Subcutaneous abdominal adipose tissue (tissue), 5 donors: Measurements from ENCODE around the gene UNKL.
"Not testable (repeated sequence)": the region's sequence is repeated elsewhere in the genome, so short reads cannot be mapped to it uniquely, and the experiment has no call there.

Source experiments
- H3K27ac ChIP-seq: one replicate; pipeline ENCODE4 v1.7.0; 2013; ENCODE audit warnings: low read depth, mild to moderate bottlenecking, inconsistent platforms, low read length, moderate library complexity
- H3K27me3 ChIP-seq, 5 donors: one replicate each; pipeline ENCODE4 v1.7.0; 2013; ENCODE audit warnings: low read length in 5 of 5, inconsistent platforms in 1 of 5; ENCODE audit not compliant: control insufficient read depth in 5 of 5, insufficient read depth in 4 of 5
- H3K36me3 ChIP-seq, 5 donors: one replicate each; pipeline ENCODE4 v1.7.0; 2013; ENCODE audit warnings: low read length in 5 of 5; ENCODE audit not compliant: control insufficient read depth in 5 of 5, insufficient read depth in 5 of 5
- H3K4me1 ChIP-seq, 5 donors: one replicate each; pipeline ENCODE4 v1.7.0; 2013; ENCODE audit warnings: low read length in 5 of 5, mild to moderate bottlenecking in 3 of 5, moderate library complexity in 1 of 5; ENCODE audit not compliant: control insufficient read depth in 5 of 5, insufficient read depth in 5 of 5
- H3K4me3 ChIP-seq, 5 donors: one replicate each; pipeline ENCODE4 v1.7.0; 2013; ENCODE audit warnings: low read length in 5 of 5, low read depth in 1 of 5
- H3K9ac ChIP-seq, 5 donors: one replicate each; pipeline ENCODE4 v1.7.0; 2013; ENCODE audit warnings: low read length in 5 of 5, mild to moderate bottlenecking in 4 of 5, moderate library complexity in 3 of 5
- H3K9me3 ChIP-seq, 5 donors: one replicate each; pipeline ENCODE4 v1.7.0; 2013; ENCODE audit warnings: low read length in 5 of 5; ENCODE audit not compliant: control insufficient read depth in 5 of 5
- donor health status: healthy.
- donor health status: healthy.
- donor health status: healthy.
- donor health status: healthy.
- donor health status: healthy.

Gene UNKL

GRCh38 chr16:1328961-1329360 is 85.5 kb downstream of the UNKL start:
- not testable (repeated sequence) for H3K4me3 ChIP-seq, H3K9ac ChIP-seq, H3K27ac ChIP-seq, H3K9me3 ChIP-seq
- Histone ChIP-seq H3K27me3 (peaks cover 14 to 21% (median 16%) of the 10 kb centered on the region in 5 donors), H3K36me3 (peaks cover 0 to 20% (median 18%) of the 10 kb centered on the region in 5 donors), H3K4me1 (peaks cover 1 to 39% (median 24%) of the 10 kb centered on the region in 5 donors)

- H3K4me1 ChIP-seq: peaks cover 1 to 32% (median 19%) of the 10 kb centered on the region in 5 donors
- H3K9me3 ChIP-seq, H3K27ac ChIP-seq, H3K9ac ChIP-seq, H3K4me3 ChIP-seq: not testable (repeated sequence)
- H3K36me3 ChIP-seq: peaks cover 0 to 29% (median 26%) of the 10 kb centered on the region in 5 donors
- peaks cover 13 to 18% (median 15%) of the 10 kb centered on the region in 5 donors for H3K27me3 ChIP-seq
These were observed 86.4 kb downstream of the UNKL start for GRCh38 chr16:1328136-1328535.

GRCh38 chr16:1327619-1327947 is 86.9 kb downstream of the UNKL start:
- Histone ChIP-seq H3K9ac (no peak overlapping the region), H3K36me3 (peaks cover 0 to 31% (median 27%) of the 10 kb centered on the region in 5 donors), H3K27me3 (peaks cover 8 to 13% (median 12%) of the 10 kb centered on the region in 5 donors), H3K4me1 (peaks cover 1 to 26% (median 13%) of the 10 kb centered on the region in 5 donors), H3K27ac (no peak overlapping the region), H3K9me3 (peaks cover 0 to 7% (median 3%) of the 10 kb centered on the region in 5 donors), H3K4me3 (no peak overlapping the region)

GRCh38 chr16:1326946-1327618 is 87.4 kb downstream of the UNKL start:
- Histone ChIP-seq H3K4me1 (peaks cover 1 to 21% (median 9%) of the 10 kb centered on the region in 5 donors), H3K4me3 (no peak overlapping the region), H3K27ac (no peak overlapping the region), H3K9ac (no peak overlapping the region), H3K36me3 (peaks cover 0 to 32% (median 30%) of the 10 kb centered on the region in 5 donors), H3K27me3 (peaks cover 4 to 9% (median 7%) of the 10 kb centered on the region in 5 donors), H3K9me3 (peaks cover 0 to 7% (median 3%) of the 10 kb centered on the region in 5 donors)

- Histone ChIP-seq H3K9ac (no peak overlapping the region), H3K4me3 (no peak overlapping the region), H3K36me3 (peaks cover 0 to 39% (median 35%) of the 10 kb centered on the region in 5 donors), H3K4me1 (peaks cover 1 to 14% (median 4%) of the 10 kb centered on the region in 5 donors), H3K27ac (no peak overlapping the region), H3K9me3 (peaks cover 0 to 7% (median 3%) of the 10 kb centered on the region in 5 donors), H3K27me3 (peaks cover 0 to 3% (median 0%) of the 10 kb centered on the region in 5 donors)
These were observed 88.1 kb downstream of the UNKL start for GRCh38 chr16:1326391-1326790.

- H3K4me1 ChIP-seq: peaks cover 0 to 9% (median 1%) of the 10 kb centered on the region in 5 donors
- H3K9me3 ChIP-seq: peaks cover 0 to 7% (median 3%) of the 10 kb centered on the region in 5 donors
- H3K27ac ChIP-seq: no peak overlapping the region
- H3K4me3 ChIP-seq: no peak overlapping the region
- no peaks in the 10 kb centered on the region for H3K27me3 ChIP-seq
- H3K9ac ChIP-seq: no peak overlapping the region
- H3K36me3 ChIP-seq: peaks cover 0 to 45% (median 40%) of the 10 kb centered on the region in 5 donors
These were observed 88.7 kb downstream of the UNKL start for GRCh38 chr16:1325673-1326371.

- Histone ChIP-seq H3K27me3 (no peaks in the 10 kb centered on the region), H3K27ac (no peak overlapping the region), H3K4me1 (peaks cover 0 to 8% (median 1%) of the 10 kb centered on the region in 5 donors), H3K9ac (no peak overlapping the region), H3K4me3 (no peak overlapping the region), H3K36me3 (peaks cover 0 to 51% (median 45%) of the 10 kb centered on the region in 5 donors), H3K9me3 (peaks cover 0 to 3% (median under 1%) of the 10 kb centered on the region in 5 donors)
These were observed 89.2 kb downstream of the UNKL start for GRCh38 chr16:1325261-1325660.

GRCh38 chr16:1324286-1324826 is 90.1 kb downstream of the UNKL start:
- Histone ChIP-seq H3K4me1 (peaks cover 0 to 8% (median 1%) of the 10 kb centered on the region in 5 donors), H3K4me3 (no peak overlapping the region), H3K27ac (no peak overlapping the region), H3K9ac (no peak overlapping the region), H3K36me3 (peaks cover 0 to 60% (median 54%) of the 10 kb centered on the region in 5 donors), H3K9me3 (no peaks in the 10 kb centered on the region), H3K27me3 (no peaks in the 10 kb centered on the region)

- Histone ChIP-seq H3K4me3 (no peak overlapping the region), H3K27me3 (no peaks in the 10 kb centered on the region), H3K27ac (no peak overlapping the region), H3K9ac (no peak overlapping the region), H3K36me3 (peaks cover 0 to 68% (median 62%) of the 10 kb centered on the region in 5 donors), H3K9me3 (no peaks in the 10 kb centered on the region), H3K4me1 (peaks cover 0 to 8% (median 1%) of the 10 kb centered on the region in 5 donors)
These were observed 90.9 kb downstream of the UNKL start for GRCh38 chr16:1323296-1324239.
